ENCODE results near the gene KNSTRN. TPM values are rescaled to one million over a fixed set of nuclear protein-coding genes. Genes with fewer than 3 reads are reported as not detected.

The KNSTRN gene
- total and polyA plus RNA-seq, 2 of the 13 experiments (the other 11 are each of a cell fraction or from before 2014, with no cell fraction given) = 20.3 to 62.3 TPM

GRCh38 chr15:40340740-40341400 lies 41.7 kb upstream of the KNSTRN start, which contains the start of gene CCDC9B (continued):
- TF ChIP-seq KIAA2018 (CRISPR knock-in tag; IDR thresholded peaks at IDR 0.05; ENCODE audit: borderline replicate concordance) = no peak
- TF ChIP-seq ZBTB20 (CRISPR knock-in tag; IDR thresholded peaks at IDR 0.05; ENCODE audit: borderline replicate concordance, low read depth) = no peak
- peak; percentile 60; the same call in 1 of the 2 replicates for TF ChIP-seq PHF8 (CRISPR knock-in tag; IDR thresholded peaks at IDR 0.05)
- TF ChIP-seq GABPB1 (CRISPR knock-in tag; IDR thresholded peaks at IDR 0.05) = peak; percentile 45; the same call in 1 of the 2 replicates
- no peak for TF ChIP-seq ZBTB49 (CRISPR knock-in tag; IDR thresholded peaks at IDR 0.05; ENCODE audit: borderline replicate concordance)
- no peak for TF ChIP-seq ATF7-NPFF (CRISPR knock-in tag; IDR thresholded peaks at IDR 0.05; ENCODE audit: low read depth)
- no peak for TF ChIP-seq ZNF468 (CRISPR knock-in tag; IDR thresholded peaks at IDR 0.05)
- no peak for TF ChIP-seq SMAD9 (CRISPR knock-in tag; IDR thresholded peaks at IDR 0.05)
